Epidermal melanocyte (primary cell): ENCODE data around the gene IRF2.

Experiments used
- DNase-seq: peaks from one replicate; pipeline ENCODE4 v3.0.0; 2011; ENCODE audit warnings: low spot score; ENCODE audit not compliant: insufficient read length

The IRF2 gene

GRCh38 chr4:184450743-184451535, 23.4 kb downstream of the IRF2 start:
- peak; percentile 24 for DNase-seq

- DNase-seq = peak; percentile 44
Measured at GRCh38 chr4:184450045-184450444, 24.3 kb downstream of the IRF2 start.

DNA sequence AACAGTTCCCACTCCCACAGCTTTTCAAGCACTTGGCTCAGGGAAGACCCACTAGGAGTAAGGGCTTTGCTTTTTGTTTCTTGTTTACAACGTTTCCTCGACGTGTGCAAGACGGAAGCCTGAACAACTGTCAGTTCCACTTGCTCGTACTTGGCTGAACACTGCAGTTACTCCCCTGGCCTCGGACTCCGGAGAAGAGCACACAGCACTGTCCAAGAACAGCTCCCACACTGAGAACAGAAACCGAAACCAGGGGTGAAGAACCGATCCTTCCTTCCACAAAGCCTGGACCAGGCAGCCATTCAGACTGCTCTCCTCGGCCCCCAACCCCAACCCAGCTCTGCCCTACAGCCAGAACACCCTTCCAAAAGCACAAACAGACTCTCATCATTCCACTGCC, 25.5 kb downstream of the IRF2 start:
- DNase-seq = no peak

- no peak for DNase-seq
Measured at GRCh38 chr4:184448141-184448540, 26.2 kb downstream of the IRF2 start.

- DNase-seq = no peak
Measured at GRCh38 chr4:184447664-184448063, 26.7 kb downstream of the IRF2 start.

- no peak for DNase-seq
Measured at GRCh38 chr4:184446132-184446658, 28.2 kb downstream of the IRF2 start.

DNA sequence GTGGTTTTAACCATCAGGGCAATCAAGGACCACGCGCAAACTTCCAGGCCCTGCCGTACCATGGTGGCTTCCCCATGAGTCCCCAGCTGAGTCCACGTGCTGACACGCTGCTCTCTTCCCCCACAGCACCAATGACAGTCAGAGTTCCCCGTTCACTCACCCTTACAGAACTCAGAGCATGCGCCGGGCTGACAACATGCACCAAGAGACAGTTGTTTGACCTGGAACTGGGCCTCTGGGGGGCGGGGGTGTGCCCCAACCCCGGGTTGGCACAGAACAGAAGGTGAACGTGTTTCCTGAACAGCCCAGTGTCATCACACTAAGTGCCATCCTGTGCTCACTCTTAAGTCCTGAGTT, 29.4 kb downstream of the IRF2 start:
- no peak for DNase-seq

GRCh38 chr4:184444215-184444952, 30.0 kb downstream of the IRF2 start:
- DNase-seq = no peak

DNA sequence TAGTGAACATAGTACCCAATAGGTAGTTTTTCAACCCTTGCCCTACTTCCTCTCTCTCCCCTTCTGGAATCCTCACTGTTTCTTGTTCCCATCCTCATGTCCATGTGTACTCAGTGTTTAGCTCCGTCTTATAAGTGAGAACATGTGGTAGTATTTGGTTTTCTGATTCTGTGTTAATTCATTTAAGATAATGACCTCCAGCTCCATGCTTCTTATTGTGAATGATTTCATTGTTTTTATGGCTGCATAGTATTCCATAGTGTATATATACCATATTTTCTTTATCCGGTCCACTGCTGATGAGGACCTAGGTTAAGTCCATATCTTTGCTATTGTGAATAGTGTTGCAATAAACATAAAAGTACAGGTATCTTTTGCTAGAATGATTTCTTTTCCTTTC, 31.0 kb downstream of the IRF2 start:
- DNase-seq = no peak

DNA sequence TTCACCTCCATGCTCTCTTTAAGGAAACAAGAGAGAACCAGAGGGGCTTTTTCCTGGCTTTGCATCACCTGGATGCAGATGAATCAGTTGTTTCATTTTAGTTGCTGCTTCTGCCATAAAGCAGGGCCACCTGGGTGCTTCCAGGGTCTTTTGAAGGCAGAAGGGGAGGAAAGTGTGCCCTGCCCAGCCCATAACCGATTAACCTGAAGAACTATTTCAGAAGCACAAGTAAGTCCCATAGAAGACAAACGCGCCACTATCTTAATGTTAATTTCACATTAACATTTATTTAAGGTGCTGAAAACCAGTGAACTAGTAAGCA, 32.1 kb downstream of the IRF2 start:
- no peak for DNase-seq

GRCh38 chr4:184441461-184442313, 32.7 kb downstream of the IRF2 start:
- DNase-seq = no peak

DNA sequence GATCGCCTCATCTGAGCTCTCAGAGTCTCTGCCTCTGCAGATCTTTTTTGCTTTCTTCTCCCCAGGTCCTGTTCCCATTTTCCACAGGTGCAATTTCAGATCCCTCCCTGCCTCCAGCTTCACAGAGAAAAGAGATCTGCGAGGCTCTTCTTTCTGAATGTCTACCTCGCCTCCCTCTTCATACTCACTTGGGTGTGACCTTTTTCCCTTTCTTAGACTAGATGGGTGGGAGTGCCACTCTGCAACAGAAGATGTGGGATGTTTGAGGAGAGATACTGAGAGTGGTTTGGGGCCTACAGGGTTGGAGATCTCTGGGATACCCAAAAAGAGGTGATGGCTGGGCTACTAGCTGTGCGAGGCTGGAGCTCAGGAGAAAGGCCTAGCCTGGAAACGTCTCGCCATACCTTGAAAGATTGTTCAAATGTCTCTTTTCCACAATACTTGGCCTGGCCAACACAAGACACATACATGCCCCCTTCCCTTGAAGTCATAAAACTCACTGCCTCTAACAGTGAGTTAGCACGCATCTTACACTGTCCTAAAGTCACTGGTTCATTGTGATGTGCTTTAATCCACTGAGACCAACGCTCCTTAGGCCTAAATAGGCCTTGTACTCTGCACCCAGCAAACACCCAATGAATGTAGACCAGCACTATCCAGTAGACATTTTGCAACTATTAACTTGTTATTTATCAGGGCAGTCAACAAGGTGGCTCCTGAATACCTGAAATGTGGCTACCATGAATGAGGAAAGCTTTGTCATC, 33.6 kb downstream of the IRF2 start:
- DNase-seq = no peak

- DNase-seq = no peak
Measured at GRCh38 chr4:184439856-184440594, 34.3 kb downstream of the IRF2 start.

DNA sequence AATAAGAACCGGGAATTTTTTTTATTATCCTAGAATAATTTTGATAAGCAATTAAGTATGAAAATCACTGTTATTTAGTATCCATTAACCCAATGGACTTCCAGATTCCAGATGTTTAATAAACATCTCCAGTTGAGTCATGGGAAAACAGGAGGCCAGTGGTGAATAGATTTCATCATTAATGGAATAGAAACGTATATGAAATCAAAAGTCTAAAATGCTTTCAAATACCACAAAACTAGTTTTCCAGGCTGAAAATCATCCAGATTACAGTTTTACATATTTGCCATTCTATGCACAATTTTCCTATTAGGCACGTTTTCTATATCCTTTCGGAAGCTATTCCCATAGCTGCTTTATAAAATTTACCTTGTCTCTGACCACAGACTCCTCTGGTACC, 35.0 kb downstream of the IRF2 start:
- no peak for DNase-seq

- DNase-seq = no peak
Measured at GRCh38 chr4:184438375-184438774, 36.0 kb downstream of the IRF2 start.

- no peak for DNase-seq
Measured at GRCh38 chr4:184437565-184438265, 36.6 kb downstream of the IRF2 start.

- DNase-seq = no peak
Measured at GRCh38 chr4:184434501-184435066, 39.8 kb downstream of the IRF2 start.

GRCh38 chr4:184434021-184434420, 40.3 kb downstream of the IRF2 start:
- DNase-seq = no peak

- DNase-seq = no peak
Measured at GRCh38 chr4:184433258-184433892, 41.0 kb downstream of the IRF2 start.
